GM18499 (cell line): ENCODE data around the gene EEFSEC.

Experiments
- ATAC-seq: cut with Tn5 transposase; IDR thresholded peaks from one replicate; pipeline ENCODE4 v1.9.1; 2021; ENCODE audit warnings: moderate number of reproducible peaks; ENCODE audit not compliant: insufficient read depth, unreplicated experiment

The EEFSEC gene

DNA sequence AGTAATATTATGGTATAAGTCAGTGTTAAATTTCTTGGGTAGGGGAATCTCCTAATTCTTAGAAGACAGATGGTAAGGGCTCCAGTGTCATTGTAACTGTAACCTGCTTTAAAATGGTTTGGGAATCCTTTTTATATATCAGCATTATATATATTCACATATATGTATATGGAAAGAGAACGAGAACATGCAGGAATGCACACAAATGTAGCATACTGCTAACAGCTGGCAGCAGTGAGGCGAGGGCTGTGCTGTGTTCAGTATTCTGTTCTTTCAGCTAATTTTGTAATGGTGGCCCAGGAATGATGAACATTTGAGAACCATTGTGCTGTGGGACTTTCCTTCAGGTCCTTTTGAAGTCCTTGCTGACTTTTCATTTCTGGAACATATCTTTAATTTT lies 60.8 kb downstream of the EEFSEC start:
- no peak for ATAC-seq

DNA sequence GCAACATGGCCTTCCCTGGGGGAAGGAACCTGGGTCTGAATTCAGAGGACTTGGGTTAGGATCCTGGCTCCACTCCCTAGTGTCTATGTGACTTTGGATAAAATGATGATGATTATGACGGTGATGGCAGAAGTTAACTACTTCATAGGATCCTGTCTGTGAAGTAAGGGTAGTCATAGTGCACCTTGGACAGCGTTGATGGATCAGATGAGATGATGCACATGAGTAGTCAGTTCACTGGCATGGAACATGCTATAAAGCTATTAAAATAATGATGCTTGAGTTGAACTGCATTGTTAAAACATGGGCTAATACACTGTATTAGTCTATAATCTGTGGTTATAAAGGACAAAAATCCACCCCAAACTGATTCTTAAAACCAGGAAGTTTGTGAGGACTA lies 62.0 kb downstream of the EEFSEC start:
- no peak for ATAC-seq

DNA sequence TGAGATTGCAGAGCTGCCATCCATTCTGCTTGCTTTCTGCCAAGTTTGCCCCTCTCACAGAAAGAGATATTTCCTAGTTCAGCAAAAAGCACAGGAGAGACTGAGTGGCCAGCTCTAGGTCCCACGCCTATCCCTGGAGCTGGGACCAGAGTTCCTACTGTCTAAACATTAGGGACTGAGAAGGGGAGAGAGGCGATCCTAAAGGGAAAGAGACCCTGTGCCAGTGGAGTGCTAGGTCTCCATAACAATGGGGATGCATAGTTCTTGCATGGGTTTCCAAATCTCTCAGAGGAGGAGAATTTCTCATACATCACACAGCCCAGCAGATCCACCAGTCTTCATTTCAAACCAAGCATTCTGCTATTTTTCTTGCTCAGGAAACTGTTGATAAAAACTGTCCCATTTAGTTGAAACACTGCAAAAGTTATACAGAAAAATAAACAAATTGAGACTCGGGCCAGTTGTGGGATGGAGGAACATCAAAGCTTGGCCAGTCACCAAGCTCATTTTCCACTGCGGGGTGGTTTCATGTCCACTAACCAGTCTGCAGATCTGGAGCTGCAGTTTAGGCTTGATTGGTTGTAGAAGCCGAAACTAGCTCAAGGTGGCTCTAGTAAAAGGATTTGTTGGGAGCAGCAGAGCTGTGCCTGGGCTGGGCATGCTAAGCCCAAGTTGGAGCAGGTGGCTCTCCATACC lies 62.7 kb downstream of the EEFSEC start:
- ATAC-seq = no peak

DNA sequence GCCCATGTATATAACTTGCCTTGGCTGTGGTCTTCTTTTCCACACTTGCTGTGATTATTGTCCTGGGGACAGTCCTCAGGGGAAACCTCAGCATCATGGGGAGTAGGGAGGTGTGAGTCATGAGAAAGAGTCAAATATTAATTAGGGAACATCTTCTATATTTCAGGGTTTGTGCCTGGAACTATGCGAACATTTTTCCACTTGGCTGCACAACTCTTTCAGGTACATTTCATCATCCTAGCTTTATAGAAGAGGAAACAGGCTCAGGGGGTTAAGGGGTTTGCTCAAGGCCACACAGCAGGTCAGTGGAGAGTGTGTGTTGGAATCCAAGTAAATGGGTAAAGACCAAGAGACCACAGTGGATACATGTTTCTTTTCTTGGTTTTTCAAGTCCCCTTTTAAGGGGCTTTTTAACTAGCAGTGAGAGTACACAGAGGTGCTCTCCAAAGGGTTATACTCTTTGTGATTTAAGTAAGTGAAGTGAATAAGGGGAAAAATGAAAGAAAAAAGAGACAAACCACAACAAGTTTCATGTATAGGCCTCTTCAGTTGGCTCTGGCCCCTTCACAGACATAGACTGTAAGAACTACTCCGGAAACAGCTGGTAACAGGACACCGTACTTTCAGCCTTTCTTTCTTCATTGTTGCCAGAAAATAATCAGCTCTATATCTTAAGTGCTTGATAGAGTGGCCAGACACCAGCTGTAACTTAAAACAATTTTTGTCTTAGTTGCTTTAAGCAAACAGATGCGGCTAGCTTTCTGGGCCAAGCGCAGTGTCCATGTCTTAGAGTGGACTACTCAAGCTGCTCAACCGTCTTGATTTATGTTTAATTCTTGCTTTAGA lies 64.6 kb downstream of the EEFSEC start:
- no peak for ATAC-seq

DNA sequence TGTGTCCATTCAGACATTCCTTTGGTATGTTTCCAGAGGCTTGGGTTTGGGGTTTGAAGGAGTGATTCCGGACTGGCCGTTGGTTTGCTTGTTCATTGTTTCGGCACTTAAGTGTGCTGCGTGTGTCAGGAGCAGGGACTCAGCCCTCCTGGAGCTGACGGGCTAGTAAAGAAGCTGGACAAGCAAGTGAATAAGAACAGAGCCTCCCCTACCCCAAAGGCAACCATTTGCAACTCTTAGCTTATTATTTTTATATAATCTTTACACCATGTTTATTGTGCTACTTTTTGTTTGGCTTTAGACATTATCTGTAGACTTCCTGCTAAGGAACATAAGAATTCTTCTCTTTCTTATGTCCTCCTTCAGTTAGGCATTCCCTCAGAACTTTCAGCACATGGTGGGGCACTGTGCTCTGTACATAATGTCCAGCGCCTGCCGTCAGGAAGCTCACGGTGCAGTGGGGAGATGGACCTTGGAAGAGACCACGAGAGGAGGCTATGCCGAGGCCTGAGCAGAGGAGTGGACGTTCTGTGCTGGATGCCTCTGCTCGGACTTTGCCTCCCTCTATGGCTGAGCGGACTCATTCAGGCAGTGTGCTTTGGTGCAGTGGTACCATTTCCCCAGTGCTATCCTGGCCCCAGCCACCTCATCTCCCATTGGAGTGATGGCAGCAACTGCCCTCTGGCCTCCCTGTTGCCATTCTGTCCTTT lies 65.4 kb downstream of the EEFSEC start:
- no peak for ATAC-seq

DNA sequence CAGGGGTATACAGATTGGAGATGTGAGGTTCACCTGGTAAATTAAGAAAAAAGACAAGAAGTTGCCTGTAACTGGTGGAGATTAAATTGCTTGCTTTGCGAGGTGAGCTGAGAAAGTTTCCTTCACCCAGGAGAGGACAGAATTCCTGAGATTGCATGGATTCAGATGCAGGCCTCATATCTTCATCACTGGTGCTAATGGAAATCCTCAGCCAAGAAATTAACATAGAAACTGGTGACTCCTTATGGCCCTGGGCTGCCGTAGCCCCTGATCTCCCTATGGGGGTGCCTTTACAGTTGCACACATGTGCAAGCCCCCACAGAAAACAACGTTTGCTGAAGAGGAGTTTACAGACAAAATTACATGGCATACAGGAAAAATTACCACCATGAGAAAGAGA lies 68.0 kb downstream of the EEFSEC start:
- ATAC-seq = no peak

DNA sequence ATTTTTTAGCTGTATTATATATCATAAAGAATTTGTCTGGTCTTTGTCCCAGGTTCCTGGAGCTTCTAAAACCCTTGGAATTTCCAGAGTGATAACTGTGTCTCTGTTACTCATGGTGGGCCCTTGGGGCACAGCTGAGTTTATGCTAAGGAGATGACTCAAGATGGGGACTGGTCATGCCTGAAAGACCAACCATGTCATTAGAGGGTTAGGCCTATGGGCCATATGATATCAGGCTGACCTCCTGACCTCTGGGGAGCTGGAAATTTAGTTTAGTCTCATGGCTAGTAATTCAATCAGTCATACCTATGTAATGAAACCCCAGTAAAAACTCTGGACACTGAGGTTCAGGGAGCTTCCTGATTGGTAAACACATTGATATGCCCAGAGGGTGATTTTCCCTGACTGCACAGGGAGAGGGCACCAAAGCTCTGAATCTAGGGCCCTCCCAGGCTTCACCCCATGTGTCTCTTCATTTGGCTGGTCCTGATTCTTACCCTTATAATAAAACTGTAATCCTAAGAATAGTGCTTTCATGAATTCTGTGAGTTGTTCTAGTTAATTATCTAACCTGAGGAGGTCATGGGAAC lies 69.6 kb downstream of the EEFSEC start:
- ATAC-seq = no peak

DNA sequence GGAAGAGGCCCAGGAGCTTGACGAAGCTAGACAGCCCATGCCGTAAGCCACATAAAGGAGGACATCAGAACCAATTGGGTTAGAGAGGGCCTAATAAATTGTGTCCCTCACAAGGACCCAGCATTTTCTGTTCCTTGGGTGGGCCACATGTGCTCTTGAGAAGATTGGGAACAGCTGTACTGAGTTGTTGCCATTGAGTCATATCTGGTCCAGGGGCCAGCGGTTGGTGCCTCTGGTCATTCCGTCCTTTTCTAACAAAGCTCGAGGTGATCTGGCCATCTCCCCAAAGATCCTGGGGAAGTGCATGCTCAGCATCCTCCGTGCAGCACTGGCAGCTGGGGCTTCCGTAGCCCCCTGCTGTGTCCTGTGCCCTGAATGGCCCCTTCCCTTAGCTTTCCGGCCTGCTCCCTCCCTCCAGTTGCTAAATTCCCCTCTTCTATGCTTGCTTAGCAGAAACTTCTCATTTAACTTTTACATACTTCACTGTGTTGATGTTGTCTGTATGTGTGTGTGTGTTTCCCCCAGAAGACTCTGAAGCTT lies 73.0 kb downstream of the EEFSEC start:
- no peak for ATAC-seq

DNA sequence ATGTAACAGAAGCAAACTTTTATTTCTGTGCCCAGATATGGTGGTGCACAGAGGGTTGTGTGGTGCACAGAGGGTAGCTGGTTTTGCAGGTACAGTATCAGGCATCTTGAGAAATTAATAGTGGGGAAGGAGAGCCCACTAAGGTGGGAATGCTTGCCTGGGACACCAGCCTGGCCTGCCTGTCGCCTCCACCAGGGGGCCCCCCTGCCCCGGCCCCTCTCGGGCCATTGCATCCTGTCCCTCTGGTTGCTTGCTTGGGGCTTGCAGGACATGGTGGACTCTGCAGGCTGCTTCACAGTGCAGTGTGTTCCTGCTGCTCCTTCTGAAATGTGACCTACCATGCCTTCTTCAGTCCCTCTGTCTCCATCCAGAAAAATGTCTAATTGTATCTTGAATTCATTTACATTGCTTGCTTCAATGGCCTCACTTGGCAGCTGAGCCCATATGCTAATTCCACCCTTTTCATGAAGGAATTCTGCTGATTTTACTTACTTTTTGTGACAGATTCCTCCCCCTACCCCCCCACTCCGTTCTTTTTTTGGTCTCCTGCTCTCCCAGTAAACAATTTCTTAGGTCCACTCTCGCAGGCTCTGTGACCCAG lies 73.6 kb downstream of the EEFSEC start:
- no peak for ATAC-seq

DNA sequence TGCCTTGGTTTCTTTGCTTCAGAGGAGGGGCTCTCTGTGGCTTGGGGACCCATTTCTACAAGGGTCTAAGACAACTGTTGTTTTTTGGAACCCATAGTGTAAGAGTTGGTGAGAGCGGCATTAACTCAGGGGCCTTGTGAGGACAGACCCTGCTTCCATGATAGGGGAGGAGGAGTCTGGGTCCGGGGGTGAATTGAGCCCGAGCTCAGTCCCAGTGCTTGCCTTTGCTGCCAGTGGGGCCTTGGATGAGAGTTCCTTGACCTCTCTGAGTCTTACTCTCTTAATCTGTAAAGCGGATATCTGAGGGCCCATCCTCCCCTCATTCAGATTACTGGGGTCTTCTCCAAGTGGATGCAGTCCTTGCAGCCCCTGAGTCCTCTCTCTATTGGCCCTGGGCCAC lies 74.2 kb downstream of the EEFSEC start:
- ATAC-seq = no peak

DNA sequence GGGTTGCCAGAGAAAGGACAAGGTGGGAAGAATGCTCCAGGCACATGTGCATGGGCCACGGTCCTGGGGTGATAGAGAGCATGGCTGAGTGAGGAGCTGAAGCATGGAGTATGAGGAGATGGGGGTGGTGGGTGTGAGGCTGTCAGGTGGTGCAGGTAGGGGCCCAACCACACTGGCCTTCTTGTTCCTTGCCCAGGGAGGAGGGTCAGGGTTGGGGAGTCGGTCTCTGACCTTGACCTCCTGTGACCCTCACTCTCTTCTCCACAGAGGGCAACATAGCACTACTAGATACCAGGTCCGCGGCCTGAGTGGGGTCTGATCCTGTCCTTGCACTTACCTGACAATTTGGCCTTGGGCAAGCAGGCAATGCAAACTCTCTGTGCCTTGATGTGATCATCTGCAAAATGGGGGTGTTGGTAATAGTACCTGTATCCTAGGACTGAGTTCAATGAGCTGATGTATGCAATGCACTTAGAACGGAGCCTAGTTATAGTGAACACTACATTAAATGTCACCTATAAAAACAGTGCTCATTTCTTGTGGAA lies 75.2 kb downstream of the EEFSEC start:
- ATAC-seq = no peak

DNA sequence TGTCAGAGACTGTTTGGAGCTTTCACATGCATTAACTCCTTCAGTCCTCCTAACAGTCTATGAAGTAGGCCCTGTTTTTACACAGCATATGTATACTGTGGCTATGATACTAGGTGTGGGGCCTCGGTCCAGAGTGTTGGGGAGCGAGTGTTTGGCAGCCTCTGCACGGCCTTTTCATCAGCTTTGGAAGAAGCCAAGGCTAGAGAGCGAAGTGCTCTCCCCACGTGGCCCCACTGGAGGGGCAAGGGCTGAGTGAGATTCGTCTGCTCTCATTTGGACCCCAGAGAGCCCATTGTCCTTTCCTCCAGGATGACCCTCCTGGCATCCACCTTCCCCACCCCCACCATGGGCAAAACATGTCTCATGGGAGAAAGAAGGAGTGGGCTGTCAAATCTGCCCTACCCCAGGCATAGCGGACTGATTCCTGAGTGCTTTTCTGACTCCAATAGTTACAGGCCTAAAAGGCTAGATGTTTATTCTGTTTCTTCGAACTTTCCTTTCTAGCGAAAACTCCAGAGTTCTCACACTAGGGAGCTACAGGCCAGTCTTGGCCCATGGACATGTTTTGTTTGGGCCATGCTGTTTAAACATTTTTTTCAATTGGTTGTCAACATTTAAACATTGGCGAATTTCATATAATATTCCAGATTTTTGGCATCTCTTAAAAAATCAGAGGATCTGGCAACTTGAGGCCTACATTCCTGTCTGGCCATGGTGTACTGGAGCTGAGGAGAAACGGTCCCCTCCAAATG lies 76.0 kb downstream of the EEFSEC start:
- no peak for ATAC-seq

DNA sequence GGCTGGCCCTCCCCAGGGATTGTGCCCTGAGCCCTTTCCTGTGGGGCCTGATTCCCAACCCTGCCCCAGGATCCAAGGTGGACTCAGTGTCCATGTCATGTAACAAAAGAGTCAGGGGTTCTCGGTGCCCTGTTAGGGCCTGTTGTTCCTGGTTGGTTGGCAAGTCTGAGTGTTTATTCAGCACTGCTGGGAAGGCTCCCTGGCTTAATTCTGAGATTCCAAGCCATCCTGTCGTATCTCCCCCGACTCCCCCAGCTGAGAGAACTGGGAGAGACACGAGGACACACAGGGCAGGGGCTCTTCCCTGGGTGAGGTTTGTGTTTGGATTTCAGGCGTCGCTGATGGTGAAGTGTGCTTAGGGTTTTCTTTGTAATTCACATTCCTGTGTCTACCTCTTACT lies 78.3 kb downstream of the EEFSEC start:
- ATAC-seq = no peak

DNA sequence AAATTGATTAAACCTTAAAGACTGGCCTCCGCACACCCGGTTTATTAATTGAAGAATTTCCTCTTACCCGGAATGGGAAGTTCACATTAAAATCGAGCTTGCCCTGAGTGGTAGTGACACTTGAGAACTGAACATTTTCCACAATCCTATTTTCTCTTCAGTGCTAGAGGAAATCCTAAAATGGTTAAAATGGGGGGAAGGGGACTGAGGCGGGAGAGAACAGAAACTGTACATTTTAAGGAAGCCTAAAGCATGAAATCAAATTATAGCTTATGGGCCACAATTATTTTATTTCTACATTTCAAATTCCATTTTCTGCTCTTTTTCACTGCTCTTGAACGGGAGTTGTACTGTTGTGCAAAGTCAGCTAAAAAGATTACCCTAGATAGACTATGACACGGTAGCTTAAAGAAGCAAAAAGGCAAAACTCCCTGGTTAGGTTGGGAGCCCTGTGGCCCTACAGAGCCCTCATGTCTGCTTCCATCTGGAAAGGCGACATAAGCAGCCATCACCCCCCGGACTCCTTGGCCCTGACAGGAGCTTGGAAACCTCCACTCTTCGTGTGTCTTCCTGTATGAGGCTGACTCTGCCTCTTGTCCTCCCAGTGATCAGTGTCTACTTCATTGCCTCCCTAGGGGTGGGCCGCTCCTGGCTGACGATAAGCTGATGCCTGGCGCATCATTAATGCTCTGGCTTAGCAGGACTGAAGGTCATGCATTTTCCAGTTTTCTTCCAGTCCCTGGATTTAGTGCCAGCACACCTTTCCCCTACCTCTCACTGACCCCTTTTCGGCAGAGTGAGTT lies 79.3 kb downstream of the EEFSEC start:
- no peak for ATAC-seq

DNA sequence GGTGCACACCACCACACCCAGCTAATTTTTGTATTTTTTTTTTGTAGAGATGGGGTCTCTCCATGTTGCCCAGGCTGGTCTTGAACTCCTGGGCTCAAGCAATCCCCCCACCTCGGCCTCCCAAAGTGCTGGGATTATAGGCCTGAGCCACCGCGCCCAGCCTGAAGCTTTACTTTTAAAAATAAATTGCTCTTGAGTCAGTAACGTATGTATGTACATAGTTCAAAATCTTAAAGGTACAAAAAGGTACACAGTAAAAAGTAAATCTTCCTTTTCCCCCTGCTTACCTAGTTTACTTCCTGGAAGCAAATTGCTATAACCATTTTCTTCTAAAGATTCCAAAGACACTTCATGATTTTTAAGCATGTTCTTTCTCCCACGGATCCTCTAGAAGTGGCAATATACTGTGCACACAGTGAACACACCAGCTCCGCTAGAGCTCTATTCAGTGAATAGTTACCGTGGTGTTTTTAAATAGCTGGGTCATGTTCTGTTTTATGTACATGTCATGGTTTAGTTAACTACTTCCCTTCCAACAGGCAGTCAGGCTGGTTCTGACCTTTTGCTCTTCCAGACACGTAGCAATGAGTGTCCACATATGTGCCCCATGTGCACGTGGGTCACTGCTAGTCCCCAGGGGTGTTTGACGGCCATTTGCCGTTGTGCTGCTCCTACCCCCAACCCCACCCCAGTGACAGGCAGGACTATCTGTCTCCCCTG lies 82.1 kb downstream of the EEFSEC start:
- ATAC-seq = no peak

DNA sequence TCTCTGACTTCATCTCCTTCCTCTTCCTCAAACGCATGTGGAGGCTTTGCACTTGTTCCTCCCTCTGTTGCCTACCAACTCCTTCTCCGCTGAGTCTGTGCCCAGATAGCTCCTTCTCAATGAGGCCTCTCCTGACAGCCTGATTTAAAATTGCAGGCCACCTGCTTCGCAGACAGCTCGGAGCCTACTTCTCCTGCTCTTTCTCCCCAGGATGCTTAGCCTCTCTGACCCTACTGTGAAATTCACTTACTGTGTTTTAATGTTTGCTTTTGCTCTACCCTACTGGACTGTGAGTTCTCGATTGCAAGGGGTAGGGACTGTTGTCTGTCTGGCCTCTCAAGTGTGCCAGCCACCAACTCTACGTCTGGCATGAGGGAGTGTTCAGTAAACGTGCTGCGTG lies 83.4 kb downstream of the EEFSEC start:
- no peak for ATAC-seq

DNA sequence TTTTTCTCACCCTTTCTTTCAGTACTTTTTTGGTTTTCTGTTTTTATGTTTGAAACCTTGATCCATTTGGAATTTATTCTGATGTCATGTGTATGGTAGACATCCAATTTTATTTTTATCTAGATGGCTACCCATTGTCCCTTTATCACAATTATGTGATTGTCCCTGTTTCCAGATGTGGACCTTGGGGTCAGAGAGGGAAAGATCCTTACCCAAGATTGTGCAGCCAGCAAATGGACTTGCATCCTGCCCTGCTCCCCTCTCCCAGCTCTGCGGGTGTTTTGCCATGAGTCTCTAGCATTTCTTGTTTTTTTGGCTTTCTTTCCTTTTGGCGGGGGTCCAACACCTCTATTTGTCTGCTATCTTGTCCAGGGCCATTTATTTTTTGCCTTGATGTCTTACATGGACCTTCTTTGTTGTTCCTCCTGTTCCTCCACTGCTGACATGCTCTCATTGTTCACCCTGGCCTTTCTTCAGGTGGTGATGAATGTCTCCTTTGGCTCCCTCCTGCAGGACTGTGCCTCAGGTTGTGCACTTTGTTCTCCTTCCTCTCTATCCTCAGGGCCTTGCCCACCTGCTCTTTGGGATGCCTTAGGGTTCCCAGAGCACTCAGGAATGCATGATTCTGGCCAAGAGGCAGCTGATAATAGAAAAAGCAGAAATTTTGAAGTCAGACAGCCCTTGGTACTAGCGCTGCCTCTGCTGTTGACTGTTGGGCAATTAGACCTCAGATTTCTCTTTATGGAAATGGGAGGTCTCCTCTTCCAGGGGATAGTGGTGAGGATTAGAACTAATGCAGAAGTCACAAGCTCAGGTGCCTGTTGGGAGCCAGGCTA lies 84.3 kb downstream of the EEFSEC start:
- no peak for ATAC-seq
